HepG2 (cell line): ENCODE results near the gene TMEM9. TPM values are rescaled to one million over a fixed set of nuclear protein-coding genes. Genes with fewer than 3 reads are reported as not detected.

Source experiments
- ELK4 ChIP-seq: sonication (generic); formaldehyde crosslinking; IDR thresholded peaks from 2 replicates; pipeline ENCODE4 v1.9.0; 2021; ENCODE audit warnings: missing genetic modification reagents, borderline replicate concordance
- EZH2 ChIP-seq: conservative IDR thresholded peaks from 2 replicates; pipeline ENCODE4 v1.6.1; 2012; ENCODE audit warnings: mild to moderate bottlenecking, low read depth, low read length, moderate library complexity
- FOXC1 ChIP-seq: sonication (generic); formaldehyde crosslinking; IDR thresholded peaks from 2 replicates; pipeline ENCODE4 v1.8.0; 2022; ENCODE audit warnings: mild to moderate bottlenecking, missing genetic modification reagents, borderline replicate concordance
- HNF1A ChIP-seq, 2 experiments: sonication (generic) in 1 of 2; formaldehyde crosslinking in 1 of 2; IDR thresholded peaks; 2 replicates each; pipeline versions ENCODE4 v1.4.0 to v1.6.1; 2016 to 2020; ENCODE audit warnings: borderline replicate concordance in 1 of 2, low read depth in 1 of 2, mild to moderate bottlenecking in 1 of 2, missing genetic modification reagents in 1 of 2
- ISL2 ChIP-seq: sonication (generic); formaldehyde crosslinking; IDR thresholded peaks from 2 replicates; pipeline ENCODE4 v1.5.0; 2020; ENCODE audit warnings: missing genetic modification reagents
- NAIF1 ChIP-seq: sonication (generic); formaldehyde crosslinking; IDR thresholded peaks from 2 replicates; pipeline ENCODE4 v1.5.0; 2020; ENCODE audit warnings: mild to moderate bottlenecking, missing genetic modification reagents, borderline replicate concordance
- PPARG ChIP-seq: conservative IDR thresholded peaks from 2 replicates; pipeline ENCODE4 v1.6.1; 2016; ENCODE audit warnings: missing biosample characterization, missing genetic modification reagents
- RNF2 ChIP-seq: fragments of 450-650 bp; conservative IDR thresholded peaks from 2 replicates; pipeline ENCODE4 v1.6.1; 2016; ENCODE audit warnings: low read depth
- SALL1 ChIP-seq: sonication (generic); formaldehyde crosslinking; IDR thresholded peaks from 2 replicates; pipeline ENCODE4 v1.8.0; 2022; ENCODE audit warnings: mild to moderate bottlenecking, missing genetic modification reagents
- SKI ChIP-seq: fragments of 450-650 bp; IDR thresholded peaks from one replicate; pipeline ENCODE4 v1.6.1; 2018; ENCODE audit warnings: mild to moderate bottlenecking; ENCODE audit not compliant: partially characterized antibody
- TFDP2 ChIP-seq: sonication (generic); formaldehyde crosslinking; IDR thresholded peaks from 2 replicates; pipeline ENCODE4 v1.4.0; 2020; ENCODE audit warnings: missing genetic modification reagents
- U2AF2 ChIP-seq: fragments of 200-400 bp; formaldehyde crosslinking; IDR thresholded peaks from 2 replicates; pipeline ENCODE4 v1.6.1; 2017; ENCODE audit warnings: low read depth, mild to moderate bottlenecking, low read length
- ZBTB2 ChIP-seq: sonication (generic); formaldehyde crosslinking; IDR thresholded peaks from 2 replicates; pipeline ENCODE4 v1.8.0; 2022; ENCODE audit warnings: low read depth, missing genetic modification reagents
- ZNF33B ChIP-seq: sonication (generic); formaldehyde crosslinking; IDR thresholded peaks from 2 replicates; pipeline ENCODE4 v1.5.1; 2020; ENCODE audit warnings: mild to moderate bottlenecking, missing genetic modification reagents
- ZNF576 ChIP-seq: sonication (generic); formaldehyde crosslinking; IDR thresholded peaks from 2 replicates; pipeline ENCODE4 v1.4.0; 2020; ENCODE audit warnings: mild to moderate bottlenecking, missing genetic modification reagents
- ZNF597 ChIP-seq: sonication (generic); formaldehyde crosslinking; IDR thresholded peaks from 2 replicates; pipeline ENCODE4 v1.5.0; 2020; ENCODE audit warnings: missing genetic modification reagents
- ZNF644 ChIP-seq: IDR thresholded peaks from 2 replicates; pipeline ENCODE4 v1.6.1; 2016; ENCODE audit warnings: low read depth
- ZNF761 ChIP-seq: sonication (generic); formaldehyde crosslinking; conservative IDR thresholded peaks from 2 replicates; pipeline ENCODE4 v1.4.0; 2020; ENCODE audit warnings: mild to moderate bottlenecking, missing genetic modification reagents
- ZNF777 ChIP-seq: sonication (generic); formaldehyde crosslinking; IDR thresholded peaks from 2 replicates; pipeline ENCODE4 v1.4.0; 2020; ENCODE audit warnings: missing genetic modification reagents
- polyA plus RNA-seq, 8 experiments: library from polyadenylated mRNA; depleted of rRNA in 3 of 8; stranded (reverse) in 7 of 8; unstranded in 1 of 8; fragments of >200 nt; fragmentation: Illumina TruSeq in 4 of 8; extraction: Trizol in 4 of 8; gene quantifications; 2 replicates each; pipeline versions ENCODE4 v1.2.1 to v1.2.3, GENCODE V29; 2011 to 2016; ENCODE audit warnings: low read depth in 4 of 8, missing spikeins in 1 of 8, mixed read lengths in 1 of 8; ENCODE audit not compliant: insufficient read depth in 1 of 8
- total RNA-seq, 5 experiments: library from RNA; depleted of rRNA; stranded (reverse); fragments of >200 nt; fragmentation: Illumina TruSeq; extraction: Trizol; gene quantifications; 2 replicates each; pipeline ENCODE4 v1.2.3, GENCODE V29; 2016; ENCODE audit warnings: low read depth in 1 of 5

The TMEM9 gene
- total and polyA plus RNA-seq, 2 of the 13 experiments (the other 11 are each of a cell fraction or from before 2014, with no cell fraction given): 60.9 to 102 TPM

- TF ChIP-seq HNF1A (IDR thresholded peaks at IDR 0.05; ENCODE audit: low read depth) (no peak), HNF1A (CRISPR knock-in tag; IDR thresholded peaks at IDR 0.05; ENCODE audit: borderline replicate concordance) (no peak), ZNF644 (CRISPR knock-in tag) (no peak), NAIF1 (CRISPR knock-in tag) (no peak), SALL1 (CRISPR knock-in tag) (no peak), ISL2 (CRISPR knock-in tag) (0 out of 2 replicates have a peak, but pooled peaks have one; percentile 14), RNF2 (no peak), TFDP2 (CRISPR knock-in tag) (peak; percentile 52), SKI (no peak), ZBTB2 (CRISPR knock-in tag) (no peak), ZNF597 (CRISPR knock-in tag) (no peak), ZNF761 (CRISPR knock-in tag) (0 out of 2 replicates have a peak, but pooled peaks have one; percentile 37), ELK4 (CRISPR knock-in tag) (no peak), ZNF33B (no peak), FOXC1 (CRISPR knock-in tag) (peak; percentile 75; the same call in 1 of the 2 replicates), U2AF2 (no peak), ZNF576 (no peak), EZH2 (no peak), ZNF777 (CRISPR knock-in tag) (peak; percentile 63; the same call in 1 of the 2 replicates), PPARG (no peak)
These were observed 17.1 kb upstream of the TMEM9 start (continued) for GRCh38 chr1:201171063-201172036.
